ENCODE data around the gene ZBTB8A. TPM values are rescaled to one million over a fixed set of nuclear protein-coding genes. Genes with fewer than 3 reads are reported as not detected.
A peak's percentile ranks its signal among the peaks of the same experiment; 100 is the strongest.

ZBTB8A gene
- total RNA-seq, 1 experiment from 2014 or later = 4.2 TPM

- intact Hi-C loops (cut with micrococcal nuclease; ENCODE audit: unreplicated experiment) = loop anchor here (5.0 kb wide), 1 partner anchor 112 kb away; the partner anchor contains the start of genes RBBP4 and ZBTB8OS
These were observed 651 bp downstream of the ZBTB8A start for GRCh38 chr1:32539584-32540571.

GRCh38 chr1:32540605-32541004 lies 1.4 kb downstream of the ZBTB8A start:
- CTCF ChIA-PET = no interaction called here
- Histone ChIP-seq H3K4me2 (peak overlapping the region; percentile 75), H3K9me2 (ENCODE audit: insufficient read depth) (no peaks in the 10 kb centered on the region), H3F3A (ENCODE audit: insufficient read depth, low read depth) (peaks cover 5% of the 10 kb centered on the region; the same call in 1 of the 2 replicates), H3K36me3 (ENCODE audit: low read depth) (no peaks in the 10 kb centered on the region), H3K27ac (no peak overlapping the region), H2AFZ (no peak overlapping the region), H3K4me1 (replicated peaks; ENCODE audit: insufficient read depth) (peaks cover 10% of the 10 kb centered on the region; the same call in 1 of the 2 replicates), H3K79me2 (ENCODE audit: low read depth) (no peaks in the 10 kb centered on the region), H4K20me1 (ENCODE audit: insufficient read depth) (no peaks in the 10 kb centered on the region), H3K4me3 (no peak overlapping the region; the same call in 1 of the 2 replicates), H3K9me3 (ENCODE audit: insufficient read depth, low read depth) (no peaks in the 10 kb centered on the region), H3K27me3 (ENCODE audit: insufficient read depth, low read depth) (no peaks in the 10 kb centered on the region)
- DNase-seq = no peak
- POLR2A ChIA-PET (ENCODE audit: unreplicated experiment) = no interaction called here
- intact Hi-C loops (cut with micrococcal nuclease; ENCODE audit: unreplicated experiment) = no loop called here
- TF ChIP-seq CTCF (conservative IDR thresholded peaks at IDR 0.05) = no peak
- no peak for TF ChIP-seq EZH2 (IDR thresholded peaks at IDR 0.05; ENCODE audit: low read depth)
- no TSS peak for BruUV-seq (replicated peaks)

More at GRCh38 chr1:32539584-32540571, 651 bp downstream of the ZBTB8A start:
- H4K20me1 ChIP-seq (ENCODE audit: insufficient read depth) = no peaks in the 10 kb centered on the region
- peak in 1 of 2 experiments; percentile 32 for DNase-seq
- no peaks in the 10 kb centered on the region for H3K27me3 ChIP-seq (ENCODE audit: insufficient read depth, low read depth)
- TF ChIP-seq EZH2 (IDR thresholded peaks at IDR 0.05; ENCODE audit: low read depth) (no peak), CTCF (conservative IDR thresholded peaks at IDR 0.05) (no peak)
- peaks cover 5% of the 10 kb centered on the region; the same call in 1 of the 2 replicates for H3F3A ChIP-seq (ENCODE audit: insufficient read depth, low read depth)
- peak overlapping the region; percentile 63; the same call in 1 of the 2 replicates for H2AFZ ChIP-seq
- no peaks in the 10 kb centered on the region for H3K36me3 ChIP-seq (ENCODE audit: low read depth)
- peaks cover 10% of the 10 kb centered on the region; the same call in 1 of the 2 replicates for H3K4me1 ChIP-seq (replicated peaks; ENCODE audit: insufficient read depth)
- ChIA-PET CTCF (no interaction called here), POLR2A (ENCODE audit: unreplicated experiment) (interaction anchor here (0.5 kb wide), 1 partner anchor 84 kb away, joined by 3 read pairs; no protein-coding TSS in a partner anchor)
- no peak overlapping the region for H3K27ac ChIP-seq
- H3K4me2 ChIP-seq = peak overlapping the region; percentile 84
- no peaks in the 10 kb centered on the region for H3K79me2 ChIP-seq (ENCODE audit: low read depth)
- BruUV-seq (replicated peaks) = no TSS peak
- H3K9me3 ChIP-seq (ENCODE audit: insufficient read depth, low read depth) = no peaks in the 10 kb centered on the region
- peak overlapping the region; percentile 68; the same call in 1 of the 2 replicates for H3K4me3 ChIP-seq
- no peaks in the 10 kb centered on the region for H3K9me2 ChIP-seq (ENCODE audit: insufficient read depth)

GRCh38 chr1:32541064-32541566 lies 1.9 kb downstream of the ZBTB8A start:
- Histone ChIP-seq H3K4me3 (no peak overlapping the region), H3K27me3 (ENCODE audit: insufficient read depth, low read depth) (no peaks in the 10 kb centered on the region), H3K79me2 (ENCODE audit: low read depth) (no peaks in the 10 kb centered on the region), H3K36me3 (ENCODE audit: low read depth) (no peaks in the 10 kb centered on the region), H3K4me2 (no peak overlapping the region), H3K9me2 (ENCODE audit: insufficient read depth) (no peaks in the 10 kb centered on the region), H3F3A (ENCODE audit: insufficient read depth, low read depth) (peaks cover 5% of the 10 kb centered on the region; the same call in 1 of the 2 replicates), H3K4me1 (replicated peaks; ENCODE audit: insufficient read depth) (peaks cover 10% of the 10 kb centered on the region; the same call in 1 of the 2 replicates), H4K20me1 (ENCODE audit: insufficient read depth) (no peaks in the 10 kb centered on the region), H3K9me3 (ENCODE audit: insufficient read depth, low read depth) (no peaks in the 10 kb centered on the region), H3K27ac (no peak overlapping the region), H2AFZ (no peak overlapping the region)
- DNase-seq = no peak
- POLR2A ChIA-PET (ENCODE audit: unreplicated experiment) = no interaction called here
- BruUV-seq (replicated peaks) = no TSS peak
- CTCF ChIA-PET = no interaction called here
- intact Hi-C loops (cut with micrococcal nuclease; ENCODE audit: unreplicated experiment) = no loop called here
- TF ChIP-seq CTCF (conservative IDR thresholded peaks at IDR 0.05) (no peak), EZH2 (IDR thresholded peaks at IDR 0.05; ENCODE audit: low read depth) (no peak)

Measured in PC-9 (cell line).